Endodermal cell (in vitro differentiated cells): ENCODE data around the gene KRTAP10-8. TPM values are rescaled to one million over a fixed set of nuclear protein-coding genes. Genes with fewer than 3 reads are reported as not detected.

Experiments
- DNase-seq: peaks from one replicate; pipeline ENCODE4 v3.0.0-alpha.2; 2017
- H3K27ac ChIP-seq: 2 replicates; pipeline ENCODE4 v1.5.1; 2013; ENCODE audit warnings: mild to moderate bottlenecking, low read depth, low read length, moderate library complexity
- H3K27me3 ChIP-seq: 2 replicates; pipeline ENCODE4 v1.6.1; 2013; ENCODE audit warnings: mild to moderate bottlenecking, low read length, moderate library complexity; ENCODE audit not compliant: insufficient read depth, control insufficient read depth, poor library complexity, severe bottlenecking
- H3K36me3 ChIP-seq: 2 replicates; pipeline ENCODE4 v1.7.0; 2013; ENCODE audit warnings: mild to moderate bottlenecking, low read length, moderate library complexity; ENCODE audit not compliant: control insufficient read depth, insufficient read depth
- H3K4me1 ChIP-seq: one replicate; pipeline ENCODE4 v1.7.0; 2013; ENCODE audit warnings: low read length; ENCODE audit not compliant: control insufficient read depth, insufficient read depth
- H3K4me3 ChIP-seq: 2 replicates; pipeline ENCODE4 v1.5.1; 2013; ENCODE audit warnings: mild to moderate bottlenecking, low read length, moderate library complexity
- H3K9ac ChIP-seq: 2 replicates; pipeline ENCODE4 v1.6.1; 2013; ENCODE audit warnings: mild to moderate bottlenecking, low read length, moderate library complexity; ENCODE audit not compliant: poor library complexity, severe bottlenecking; ENCODE audit errors: extremely low read depth
- H3K9me3 ChIP-seq: 2 replicates; pipeline ENCODE4 v1.6.1; 2013; ENCODE audit warnings: mild to moderate bottlenecking, low read length, moderate library complexity; ENCODE audit not compliant: control insufficient read depth
- H3K27ac Mint-ChIP-seq: 2 replicates; pipeline ENCODE4 v1.8.0; 2020; ENCODE audit warnings: mixed read lengths
- H3K27me3 Mint-ChIP-seq: 2 replicates; pipeline ENCODE4 v1.8.0; 2021; ENCODE audit warnings: mild to moderate bottlenecking, mixed read lengths; ENCODE audit not compliant: insufficient read depth
- H3K36me3 Mint-ChIP-seq: 2 replicates; pipeline ENCODE4 v1.8.0; 2020; ENCODE audit warnings: low read depth, mixed read lengths
- H3K4me1 Mint-ChIP-seq: 2 replicates; pipeline ENCODE4 v1.8.0; 2020; ENCODE audit warnings: mixed read lengths
- H3K4me3 Mint-ChIP-seq: 2 replicates; pipeline ENCODE4 v1.8.0; 2020; ENCODE audit warnings: mild to moderate bottlenecking, moderate library complexity, mixed read lengths
- H3K9me3 Mint-ChIP-seq: 2 replicates; pipeline ENCODE4 v1.8.0; 2020; ENCODE audit warnings: mild to moderate bottlenecking, mixed read lengths
- WGBS, 2 experiments: methylation state at CpG; one replicate each; pipeline versions ENCODE4 v1.1.5 to v1.1.7; 2013; ENCODE audit warnings: missing lambda C conversion rate in 2 of 2, mixed read lengths in 1 of 2; ENCODE audit not compliant: insufficient coverage in 1 of 2, insufficient read length in 1 of 2; 5-methylcytosine and 5-hydroxymethylcytosine counted together
- total RNA-seq, 2 donors: library from RNA; stranded (reverse); fragmentation: NEBNext Ultra II Directional in 1 of 2; extraction: Animal tissue kit (Norgen Biotek cat#: 25700) in 1 of 2; gene quantifications; 2 replicates in 1 of 2; 3 replicates in 1 of 2; pipeline ENCODE4 v1.2.1, GENCODE V29; 2021
- TF ChIP-seq, protein P1 (sequence below): fragments of 200-600 bp; sonication (generic); conservative IDR thresholded peaks from 2 replicates; pipeline ENCODE4 v1.5.0; 2021; ENCODE audit warnings: antibody characterized with exemption, mild to moderate bottlenecking

Gene KRTAP10-8
- total RNA-seq, 2 donors from 2014 or later: not detected

DNA sequence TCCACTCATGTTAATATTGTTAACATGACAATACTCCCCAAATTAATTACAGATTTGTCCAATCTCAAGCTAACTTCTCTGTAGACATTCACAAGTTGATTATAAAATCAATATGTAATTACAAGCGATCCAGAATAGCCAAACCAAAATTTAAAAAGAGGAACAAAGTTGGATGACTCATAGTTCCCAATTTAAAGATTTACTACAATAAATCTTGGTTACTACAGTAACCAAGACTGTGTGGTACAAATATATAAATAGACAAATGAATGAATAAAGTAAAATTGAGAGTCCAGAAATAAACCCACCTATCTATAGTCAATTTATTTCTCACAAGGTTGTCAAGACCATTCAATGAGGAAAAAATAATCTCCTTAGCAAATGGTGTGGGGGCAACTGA, 45.5 kb upstream of the KRTAP10-8 start:
- Histone ChIP-seq H3K9ac (no peak overlapping the region), H3K9me3 (peaks cover 11% of the 10 kb centered on the region), H3K4me1 (no peaks in the 10 kb centered on the region), H3K27ac (no peak overlapping the region), H3K27me3 (no peaks in the 10 kb centered on the region), H3K36me3 (no peaks in the 10 kb centered on the region), H3K4me3 (no peak overlapping the region)
- H3K36me3 Mint-ChIP-seq: no peaks in the 10 kb centered on the region
- DNase-seq: no peak
- no peaks in the 10 kb centered on the region for H3K4me1 Mint-ChIP-seq
- TF ChIP-seq, protein P1, sequence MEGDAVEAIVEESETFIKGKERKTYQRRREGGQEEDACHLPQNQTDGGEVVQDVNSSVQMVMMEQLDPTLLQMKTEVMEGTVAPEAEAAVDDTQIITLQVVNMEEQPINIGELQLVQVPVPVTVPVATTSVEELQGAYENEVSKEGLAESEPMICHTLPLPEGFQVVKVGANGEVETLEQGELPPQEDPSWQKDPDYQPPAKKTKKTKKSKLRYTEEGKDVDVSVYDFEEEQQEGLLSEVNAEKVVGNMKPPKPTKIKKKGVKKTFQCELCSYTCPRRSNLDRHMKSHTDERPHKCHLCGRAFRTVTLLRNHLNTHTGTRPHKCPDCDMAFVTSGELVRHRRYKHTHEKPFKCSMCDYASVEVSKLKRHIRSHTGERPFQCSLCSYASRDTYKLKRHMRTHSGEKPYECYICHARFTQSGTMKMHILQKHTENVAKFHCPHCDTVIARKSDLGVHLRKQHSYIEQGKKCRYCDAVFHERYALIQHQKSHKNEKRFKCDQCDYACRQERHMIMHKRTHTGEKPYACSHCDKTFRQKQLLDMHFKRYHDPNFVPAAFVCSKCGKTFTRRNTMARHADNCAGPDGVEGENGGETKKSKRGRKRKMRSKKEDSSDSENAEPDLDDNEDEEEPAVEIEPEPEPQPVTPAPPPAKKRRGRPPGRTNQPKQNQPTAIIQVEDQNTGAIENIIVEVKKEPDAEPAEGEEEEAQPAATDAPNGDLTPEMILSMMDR: no peak
- WGBS, 2 experiments: 100% methylated on average over 1 of the region's 1 CpG; no CpG with 5 or more reads in 1 of the 2 experiments
- H3K9me3 Mint-ChIP-seq: peaks cover 12% of the 10 kb centered on the region
- H3K27ac Mint-ChIP-seq: no peak overlapping the region
- no peaks in the 10 kb centered on the region for H3K27me3 Mint-ChIP-seq
- no peak overlapping the region for H3K4me3 Mint-ChIP-seq

DNA sequence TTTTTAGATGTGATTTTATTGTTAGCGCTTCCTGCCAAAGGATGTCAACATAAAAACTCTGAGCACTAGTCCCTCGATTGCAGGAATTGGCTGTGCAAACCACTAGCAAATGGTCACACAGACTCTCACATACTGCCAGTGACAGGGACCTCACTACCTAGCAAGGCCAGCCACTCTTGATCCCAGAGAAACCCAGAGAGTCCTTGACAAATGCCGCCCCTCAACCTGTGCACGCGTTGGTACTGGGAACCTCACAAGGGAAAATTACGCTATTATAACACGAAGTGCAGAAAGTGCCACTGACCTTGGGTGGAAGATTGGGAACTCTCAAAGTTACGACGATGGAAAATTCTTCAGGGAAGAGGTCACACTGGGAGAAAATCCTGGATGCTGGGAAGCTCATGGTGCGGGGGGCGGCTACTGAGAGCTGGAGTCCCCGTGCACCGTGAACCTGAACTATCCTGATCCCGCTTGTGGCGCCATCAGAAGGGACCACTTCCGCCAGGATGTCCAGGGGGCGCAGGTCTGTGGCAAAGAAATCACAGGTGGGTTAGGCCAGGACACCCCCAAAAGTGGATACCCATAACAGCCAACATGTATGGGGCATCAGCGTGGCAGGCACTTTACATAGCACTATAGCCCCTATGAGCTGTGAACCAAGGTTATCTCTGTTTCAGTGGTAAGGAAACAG, 44.3 kb upstream of the KRTAP10-8 start:
- Mint-ChIP-seq H3K4me1 (no peaks in the 10 kb centered on the region), H3K27me3 (no peaks in the 10 kb centered on the region), H3K4me3 (no peak overlapping the region), H3K36me3 (no peaks in the 10 kb centered on the region), H3K27ac (no peak overlapping the region), H3K9me3 (peaks cover 22% of the 10 kb centered on the region)
- WGBS, 2 experiments: 95 to 96% methylated on average over 12 to 18 of the region's 18 CpGs
- TF ChIP-seq, protein P1: no peak
- Histone ChIP-seq H3K36me3 (no peaks in the 10 kb centered on the region), H3K9me3 (peaks cover 14% of the 10 kb centered on the region), H3K27ac (no peak overlapping the region), H3K9ac (no peak overlapping the region), H3K4me1 (no peaks in the 10 kb centered on the region), H3K27me3 (no peaks in the 10 kb centered on the region), H3K4me3 (no peak overlapping the region)
- no peak for DNase-seq

DNA sequence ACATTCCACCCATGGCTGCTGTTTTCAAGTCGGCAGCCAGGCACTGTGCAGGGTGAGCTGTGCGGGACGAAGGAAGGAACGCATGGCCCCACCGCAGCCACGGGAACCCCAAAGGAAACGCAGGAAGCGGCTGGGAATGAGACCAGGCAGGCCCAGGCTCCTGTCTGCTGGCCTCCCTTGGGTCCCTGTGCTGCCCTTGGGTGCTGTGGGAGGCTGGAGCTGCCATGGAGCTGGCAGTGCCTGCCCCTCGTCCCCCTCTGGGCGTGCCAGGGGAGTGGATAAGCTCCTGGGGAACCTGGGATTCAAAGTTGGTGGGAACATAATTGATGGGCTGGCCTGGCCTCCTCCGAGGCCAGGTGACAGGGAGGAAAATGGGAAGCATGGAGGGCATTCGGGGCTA, 43.6 kb upstream of the KRTAP10-8 start:
- H3K36me3 ChIP-seq: no peaks in the 10 kb centered on the region
- H3K4me1 ChIP-seq: no peaks in the 10 kb centered on the region
- peaks cover 22% of the 10 kb centered on the region for H3K9me3 Mint-ChIP-seq
- no peak overlapping the region for H3K4me3 Mint-ChIP-seq
- H3K27ac ChIP-seq: no peak overlapping the region
- H3K27me3 Mint-ChIP-seq: no peaks in the 10 kb centered on the region
- no peak for DNase-seq
- TF ChIP-seq, protein P1: no peak
- H3K4me3 ChIP-seq: no peak overlapping the region
- H3K9me3 ChIP-seq: peaks cover 14% of the 10 kb centered on the region
- H3K36me3 Mint-ChIP-seq: no peaks in the 10 kb centered on the region
- no peaks in the 10 kb centered on the region for H3K4me1 Mint-ChIP-seq
- no peak overlapping the region for H3K9ac ChIP-seq
- no peak overlapping the region for H3K27ac Mint-ChIP-seq
- WGBS, 2 experiments: 89 to 92% methylated on average over 10 to 12 of the region's 12 CpGs
- H3K27me3 ChIP-seq: no peaks in the 10 kb centered on the region
